CD14-positive monocyte (primary cell): ENCODE data around the gene MINDY3. TPM values are rescaled to one million over a fixed set of nuclear protein-coding genes. Genes with fewer than 3 reads are reported as not detected.

ENCODE experiments used
- DNase-seq, 3 donors: peaks; one replicate each; pipeline ENCODE4 v3.0.0-alpha.2; 2011 to 2022
- H2AFZ ChIP-seq: 2 replicates; pipeline ENCODE4 v1.6.0; 2012; ENCODE audit warnings: mild to moderate bottlenecking, low read depth, low read length, inconsistent platforms; ENCODE audit not compliant: insufficient read depth, poor library complexity, severe bottlenecking
- H3K27ac ChIP-seq, 2 donors: 1 replicate in 1 of 2; 2 replicates in 1 of 2; pipeline ENCODE4 v1.5.1; 2012 to 2013; ENCODE audit warnings: low read length in 2 of 2, control low read depth in 1 of 2, inconsistent platforms in 1 of 2, low read depth in 1 of 2, mild to moderate bottlenecking in 1 of 2
- H3K27me3 ChIP-seq, 2 donors: one replicate each; pipeline versions ENCODE4 v1.6.0 to v1.6.1; 2011 to 2013; ENCODE audit warnings: low read length in 2 of 2; ENCODE audit not compliant: control insufficient read depth in 2 of 2, insufficient read depth in 2 of 2
- H3K36me3 ChIP-seq, 2 donors: replicated peaks in 1 of 2; 1 replicate in 1 of 2; 2 replicates in 1 of 2; pipeline versions ENCODE4 v1.5.1 to v1.6.1; 2012 to 2013; ENCODE audit warnings: low read length in 2 of 2, control low read depth in 1 of 2, inconsistent platforms in 1 of 2, mild to moderate bottlenecking in 1 of 2; ENCODE audit not compliant: insufficient read depth in 2 of 2, control insufficient read depth in 1 of 2
- H3K4me1 ChIP-seq, 2 donors: 1 replicate in 1 of 2; 2 replicates in 1 of 2; pipeline versions ENCODE4 v1.5.1 to v1.6.1; 2012 to 2013; ENCODE audit warnings: low read length in 2 of 2, control low read depth in 1 of 2, inconsistent platforms in 1 of 2, mild to moderate bottlenecking in 1 of 2, moderate library complexity in 1 of 2; ENCODE audit not compliant: insufficient read depth in 2 of 2, control insufficient read depth in 1 of 2
- H3K4me2 ChIP-seq: replicated peaks from 2 replicates; pipeline ENCODE3; 2012; ENCODE audit warnings: low read length, moderate library complexity, mild to moderate bottlenecking; ENCODE audit not compliant: poor library complexity, severe bottlenecking; ENCODE audit errors: extremely low read depth
- H3K4me3 ChIP-seq, 3 experiments: fragments of 200-600 bp in 1 of 3; sonication (generic) in 1 of 3; replicated peaks in 1 of 3; 1 replicate in 2 of 3; 2 replicates in 1 of 3; pipeline ENCODE4 v1.5.1; 2011 to 2013; ENCODE audit warnings: low read length in 3 of 3, mild to moderate bottlenecking in 3 of 3, control low read depth in 2 of 3, low read depth in 2 of 3, inconsistent platforms in 1 of 3, moderate library complexity in 1 of 3
- H3K79me2 ChIP-seq: 2 replicates; pipeline ENCODE4 v1.6.0; 2012; ENCODE audit warnings: mild to moderate bottlenecking, control low read depth, inconsistent platforms, low read length, moderate library complexity; ENCODE audit not compliant: insufficient read depth
- H3K9ac ChIP-seq: 2 replicates; pipeline ENCODE4 v1.6.0; 2017; ENCODE audit warnings: low read length, mild to moderate bottlenecking; ENCODE audit not compliant: insufficient read depth, poor library complexity, severe bottlenecking
- H3K9me3 ChIP-seq, 2 donors: replicated peaks in 1 of 2; 1 replicate in 1 of 2; 2 replicates in 1 of 2; pipeline versions ENCODE4 v1.5.1 to v1.6.1; 2012 to 2013; ENCODE audit warnings: low read length in 2 of 2, control low read depth in 1 of 2; ENCODE audit not compliant: control insufficient read depth in 1 of 2, insufficient read depth in 1 of 2
- H4K20me1 ChIP-seq: 2 replicates; pipeline ENCODE4 v1.6.0; 2012; ENCODE audit warnings: mild to moderate bottlenecking, low read length, control low read depth, moderate library complexity; ENCODE audit not compliant: insufficient read depth
- H3K27ac Mint-ChIP-seq, 7 donors: one replicate each; pipeline ENCODE4 v1.8.0; 2020; ENCODE audit warnings: mild to moderate bottlenecking in 7 of 7, mixed read lengths in 7 of 7, moderate library complexity in 6 of 7, inconsistent platforms in 2 of 7
- H3K27me3 Mint-ChIP-seq, 3 donors: one replicate each; pipeline ENCODE4 v1.8.0; 2021 to 2022; ENCODE audit warnings: low read depth in 3 of 3, mild to moderate bottlenecking in 3 of 3, mixed read lengths in 3 of 3, moderate library complexity in 3 of 3, inconsistent platforms in 1 of 3
- H3K36me3 Mint-ChIP-seq, 2 donors: one replicate each; pipeline ENCODE4 v1.8.0; 2020; ENCODE audit warnings: mixed read lengths in 2 of 2, inconsistent platforms in 1 of 2, mild to moderate bottlenecking in 1 of 2
- H3K4me1 Mint-ChIP-seq: one replicate; pipeline ENCODE4 v1.8.0; 2020; ENCODE audit warnings: mild to moderate bottlenecking, mixed read lengths
- H3K4me3 Mint-ChIP-seq, 2 donors: one replicate each; pipeline ENCODE4 v1.8.0; 2020; ENCODE audit warnings: mild to moderate bottlenecking in 2 of 2, mixed read lengths in 2 of 2, moderate library complexity in 1 of 2
- H3K9me3 Mint-ChIP-seq, 7 donors: one replicate each; pipeline ENCODE4 v1.8.0; 2020 to 2022; ENCODE audit warnings: mixed read lengths in 7 of 7, mild to moderate bottlenecking in 6 of 7, moderate library complexity in 6 of 7, inconsistent platforms in 2 of 7
- CTCF ChIP-seq: fragments of 200-600 bp; IDR thresholded peaks from one replicate; pipeline ENCODE4 v1.8.0; 2022; ENCODE audit warnings: antibody characterized with exemption, mild to moderate bottlenecking
- WGBS: methylation state at CpG from one replicate; pipeline ENCODE4 v1.1.5; 2013; ENCODE audit warnings: missing lambda C conversion rate; ENCODE audit not compliant: insufficient coverage; 5-methylcytosine and 5-hydroxymethylcytosine counted together
- intact Hi-C, 2 donors: fragments of 100-400 bp; cut with micrococcal nuclease; formaldehyde crosslinking; loops; one replicate each; pipeline versions ENCODE4 v1.15.0 to v1.15.1; 2023
- polyA plus RNA-seq, 3 donors: library from polyadenylated mRNA; depleted of rRNA in 1 of 3; unstranded in 2 of 3; stranded (reverse) in 1 of 3; fragments of 300-500 nt in 2 of 3; fragments of >200 nt in 1 of 3; fragmentation: Illumina TruSeq in 2 of 3; gene quantifications; 1 replicate in 2 of 3; 2 replicates in 1 of 3; pipeline ENCODE4 v1.2.3, GENCODE V29; 2012 to 2021

Gene MINDY3
- polyA plus RNA-seq, 3 donors: 2.4 to 14.8 (median 4.4) TPM

GRCh38 chr10:15813415-15813814, 46.9 kb downstream of the MINDY3 start:
- H3K79me2 ChIP-seq: no peaks in the 10 kb centered on the region
- H2AFZ ChIP-seq: no peak overlapping the region
- peaks cover 48 to 63% of the 10 kb centered on the region in 2 donors for H3K36me3 Mint-ChIP-seq
- H3K27me3 ChIP-seq: no peaks in the 10 kb centered on the region
- H3K4me3 Mint-ChIP-seq: no peak overlapping the region
- TF ChIP-seq CTCF: no peak
- no peaks in the 10 kb centered on the region for H3K9me3 Mint-ChIP-seq
- intact Hi-C loops: no loop called here
- DNase-seq: no peak
- peaks cover 2% of the 10 kb centered on the region for H3K4me1 Mint-ChIP-seq
- no peak overlapping the region for H3K4me2 ChIP-seq
- no peak overlapping the region for H3K27ac ChIP-seq
- H4K20me1 ChIP-seq: no peaks in the 10 kb centered on the region
- H3K27me3 Mint-ChIP-seq: no peaks in the 10 kb centered on the region
- no CpG with 5 or more reads among the region's 3 CpGs for WGBS
- H3K4me1 ChIP-seq: no peaks in the 10 kb centered on the region
- H3K9ac ChIP-seq: no peak overlapping the region
- H3K9me3 ChIP-seq: no peaks in the 10 kb centered on the region
- no peak overlapping the region for H3K4me3 ChIP-seq
- no peak overlapping the region for H3K27ac Mint-ChIP-seq
- peaks cover 44 to 72% of the 10 kb centered on the region in 2 donors for H3K36me3 ChIP-seq

- no peaks in the 10 kb centered on the region for H3K79me2 ChIP-seq
- H3K4me1 ChIP-seq: no peaks in the 10 kb centered on the region
- H3K36me3 ChIP-seq: peaks cover 47 to 74% of the 10 kb centered on the region in 2 donors
- H3K4me2 ChIP-seq: no peak overlapping the region
- no peak overlapping the region for H2AFZ ChIP-seq
- 100% methylated on average over 4 of the region's 4 CpGs for WGBS
- H4K20me1 ChIP-seq: no peaks in the 10 kb centered on the region
- Mint-ChIP-seq H3K27me3 (no peaks in the 10 kb centered on the region), H3K4me3 (no peak overlapping the region), H3K9me3 (no peaks in the 10 kb centered on the region), H3K4me1 (no peaks in the 10 kb centered on the region), H3K36me3 (peaks cover 52 to 71% of the 10 kb centered on the region in 2 donors), H3K27ac (no peak overlapping the region)
- no peaks in the 10 kb centered on the region for H3K9me3 ChIP-seq
- no peaks in the 10 kb centered on the region for H3K27me3 ChIP-seq
- H3K27ac ChIP-seq: no peak overlapping the region
- no peak for DNase-seq
- H3K4me3 ChIP-seq: no peak overlapping the region
- no peak overlapping the region for H3K9ac ChIP-seq
- TF ChIP-seq CTCF: no peak
- intact Hi-C loops: no loop called here
These were observed 50.9 kb downstream of the MINDY3 start for GRCh38 chr10:15809450-15809849.
